Measurements from ENCODE around the gene SPIRE1.

Gene SPIRE1

GRCh38 chr18:12657684-12658425, at the start of gene SPIRE1:
Gene SPIRE1, minus strand, starts transcription at chr18:12658107. Its CDS starts 241 bp downstream, at chr18:12657866.
- DNase-seq: peak; percentile 89

- peak; percentile 61 for DNase-seq
Observed at GRCh38 chr18:12703664-12704063, 45.8 kb upstream of the SPIRE1 start.

GRCh38 chr18:12703096-12703567, 45.2 kb upstream of the SPIRE1 start:
- DNase-seq: no peak

GRCh38 chr18:12702221-12703095, 44.6 kb upstream of the SPIRE1 start, which contains the start of the genes CEP76 and PSMG2:
Gene CEP76, minus strand, starts transcription at chr18:12702723. Its CDS starts 175 bp downstream, at chr18:12702548.
Gene PSMG2, plus strand, starts transcription at chr18:12703042. Its CDS starts 66 bp downstream, at chr18:12703108.
- peak; percentile 97 for DNase-seq

- DNase-seq: no peak
Observed at GRCh38 chr18:12701161-12701560, 43.3 kb upstream of the SPIRE1 start.

GRCh38 chr18:12699747-12700146, 41.8 kb upstream of the SPIRE1 start:
- no peak for DNase-seq

- no peak for DNase-seq
Observed at GRCh38 chr18:12694032-12694431, 36.1 kb upstream of the SPIRE1 start.

- DNase-seq: no peak
Observed at GRCh38 chr18:12692206-12692605, 34.3 kb upstream of the SPIRE1 start.

- DNase-seq: no peak
Observed at GRCh38 chr18:12689256-12689850, 31.4 kb upstream of the SPIRE1 start.

- DNase-seq: no peak
Observed at GRCh38 chr18:12686100-12686499, 28.2 kb upstream of the SPIRE1 start.

- DNase-seq: no peak
Observed at GRCh38 chr18:12679183-12679786, 21.4 kb upstream of the SPIRE1 start.

- DNase-seq: no peak
Observed at GRCh38 chr18:12668041-12668440, 10.1 kb upstream of the SPIRE1 start.

- peak; percentile 90 for DNase-seq
Observed at GRCh38 chr18:12659904-12660605, 2.1 kb upstream of the SPIRE1 start.

GRCh38 chr18:12658426-12659138, 675 bp upstream of the SPIRE1 start:
- DNase-seq: no peak

GRCh38 chr18:12656938-12657683, 796 bp downstream of the SPIRE1 start:
- peak; percentile 83 for DNase-seq

GRCh38 chr18:12656605-12656937, 1.3 kb downstream of the SPIRE1 start:
- peak; percentile 78 for DNase-seq

GRCh38 chr18:12654971-12655370, 2.9 kb downstream of the SPIRE1 start:
- no peak for DNase-seq

- no peak for DNase-seq
Observed at GRCh38 chr18:12652861-12653401, 5.0 kb downstream of the SPIRE1 start.

GRCh38 chr18:12651651-12652050, 6.3 kb downstream of the SPIRE1 start:
- DNase-seq: no peak

GRCh38 chr18:12647773-12648172, 10.1 kb downstream of the SPIRE1 start:
- no peak for DNase-seq
